Liver (tissue), 9 donors: Measurements from ENCODE around the gene SNX17. TPM values are rescaled to one million over a fixed set of nuclear protein-coding genes. Genes with fewer than 3 reads are reported as not detected.
A peak's percentile ranks its signal among the peaks of the same experiment; 100 is the strongest.

Source experiments
- DNase-seq: peaks from one replicate; pipeline ENCODE4 v3.0.0-alpha.2; 2017; ENCODE audit warnings: low spot score
- H3K27ac ChIP-seq, 2 donors: one replicate each; pipeline ENCODE4 v1.7.0; 2013; ENCODE audit warnings: inconsistent platforms in 2 of 2, low read length in 2 of 2, control low read depth in 1 of 2, low read depth in 1 of 2, mild to moderate bottlenecking in 1 of 2
- H3K27me3 ChIP-seq, 4 donors: one replicate each; pipeline versions ENCODE4 v1.6.1 to v1.7.0; 2013; ENCODE audit warnings: low read length in 3 of 4, inconsistent platforms in 1 of 4, mild to moderate bottlenecking in 1 of 4, moderate library complexity in 1 of 4; ENCODE audit not compliant: control insufficient read depth in 4 of 4, insufficient read depth in 4 of 4
- H3K36me3 ChIP-seq, 4 donors: one replicate each; pipeline versions ENCODE4 v1.6.1 to v1.7.0; 2013; ENCODE audit warnings: low read length in 3 of 4, mild to moderate bottlenecking in 3 of 4, low read depth in 1 of 4, moderate library complexity in 1 of 4; ENCODE audit not compliant: control insufficient read depth in 4 of 4, insufficient read depth in 3 of 4
- H3K4me1 ChIP-seq, 4 donors: one replicate each; pipeline versions ENCODE4 v1.6.1 to v1.7.0; 2013; ENCODE audit warnings: low read length in 3 of 4, mild to moderate bottlenecking in 3 of 4, moderate library complexity in 1 of 4; ENCODE audit not compliant: control insufficient read depth in 4 of 4, insufficient read depth in 4 of 4
- H3K4me3 ChIP-seq, 3 donors: one replicate each; pipeline versions ENCODE4 v1.6.1 to v1.7.0; 2013; ENCODE audit warnings: low read length in 3 of 3, control low read depth in 1 of 3, low read depth in 1 of 3, mild to moderate bottlenecking in 1 of 3
- H3K9ac ChIP-seq, 2 donors: one replicate each; pipeline ENCODE4 v1.7.0; 2013; ENCODE audit warnings: low read length in 2 of 2, mild to moderate bottlenecking in 2 of 2, moderate library complexity in 2 of 2, control low read depth in 1 of 2, low read depth in 1 of 2
- H3K9me3 ChIP-seq, 4 donors: one replicate each; pipeline versions ENCODE4 v1.6.1 to v1.7.0; 2013; ENCODE audit warnings: low read length in 3 of 4; ENCODE audit not compliant: control insufficient read depth in 4 of 4
- CTCF ChIP-seq: fragments of 150-350 bp; IDR thresholded peaks from 2 replicates; pipeline ENCODE4 v1.5.1; 2017; ENCODE audit warnings: improper control_type of control experiment, low read depth, low read length; ENCODE audit not compliant: missing input control
- EGR1 ChIP-seq, 2 donors: IDR thresholded peaks; 2 replicates each; pipeline ENCODE4 v1.6.1; 2016 to 2018; ENCODE audit warnings: antibody characterized with exemption in 2 of 2, low read depth in 2 of 2
- FOXA1 ChIP-seq: IDR thresholded peaks from 2 replicates; pipeline ENCODE4 v1.6.1; 2016; ENCODE audit warnings: antibody characterized with exemption
- FOXA2 ChIP-seq: IDR thresholded peaks from 2 replicates; pipeline ENCODE4 v1.6.1; 2016; ENCODE audit warnings: antibody characterized with exemption
- GABPA ChIP-seq, 2 donors: IDR thresholded peaks in 1 of 2; conservative IDR thresholded peaks in 1 of 2; 2 replicates each; pipeline ENCODE4 v1.6.1; 2016; ENCODE audit warnings: antibody characterized with exemption in 2 of 2, mild to moderate bottlenecking in 1 of 2, moderate library complexity in 1 of 2
- HNF4A ChIP-seq, 2 donors: conservative IDR thresholded peaks; 2 replicates each; pipeline ENCODE4 v1.6.1; 2016; ENCODE audit warnings: antibody characterized with exemption in 2 of 2, mild to moderate bottlenecking in 2 of 2
- JUND ChIP-seq, 2 donors: IDR thresholded peaks; 2 replicates each; pipeline ENCODE4 v1.6.1; 2016; ENCODE audit warnings: antibody characterized with exemption in 2 of 2
- MAX ChIP-seq: IDR thresholded peaks from 2 replicates; pipeline ENCODE4 v1.6.1; 2016; ENCODE audit warnings: antibody characterized with exemption
- RAD21 ChIP-seq, 2 donors: IDR thresholded peaks; 2 replicates each; pipeline ENCODE4 v1.6.1; 2016; ENCODE audit warnings: antibody characterized with exemption in 2 of 2, mild to moderate bottlenecking in 2 of 2
- REST ChIP-seq: IDR thresholded peaks from 2 replicates; pipeline ENCODE4 v1.6.1; 2016; ENCODE audit warnings: antibody characterized with exemption, mild to moderate bottlenecking
- SP1 ChIP-seq: IDR thresholded peaks from 2 replicates; pipeline ENCODE4 v1.6.1; 2018; ENCODE audit warnings: antibody characterized with exemption, mild to moderate bottlenecking
- TAF1 ChIP-seq: conservative IDR thresholded peaks from 2 replicates; pipeline ENCODE4 v1.6.1; 2016; ENCODE audit warnings: antibody characterized with exemption, mild to moderate bottlenecking
- YY1 ChIP-seq: IDR thresholded peaks from 2 replicates; pipeline ENCODE4 v1.6.1; 2016; ENCODE audit warnings: antibody characterized with exemption, mild to moderate bottlenecking
- ZBTB33 ChIP-seq: IDR thresholded peaks from 2 replicates; pipeline ENCODE4 v1.6.1; 2016; ENCODE audit warnings: antibody characterized with exemption
- WGBS: extraction: QIAGEN DNeasy Blood & Tissue Kit; methylation state at CpG from one replicate; pipeline ENCODE4 v1.1.7; 2013; 5-methylcytosine and 5-hydroxymethylcytosine counted together
- polyA plus RNA-seq, 2 donors: library from polyadenylated mRNA; stranded (reverse) in 1 of 2; unstranded in 1 of 2; fragments of 200-250 nt in 1 of 2; fragments of >200 nt in 1 of 2; fragmentation: Nextera tagmentation in 1 of 2; extraction: Ambion mirVana in 1 of 2; gene quantifications; one replicate each; pipeline versions ENCODE4 v1.2.1 to v1.2.3, GENCODE V29; 2013 to 2015
- total RNA-seq, 2 donors: library from RNA; depleted of rRNA; stranded (reverse); fragments of >200 nt; gene quantifications; one replicate each; pipeline ENCODE4 v1.2.3, GENCODE V29; 2014
- donor health status: healthy.
- donor health status: healthy.
- donor health status: healthy.
- donor health status: healthy.
- donor health status: healthy.

Gene SNX17
- total and polyA plus RNA-seq, 4 donors: 53.7 to 65.3 (median 59.1) TPM

GRCh38 chr2:27322301-27322765 is 48.1 kb upstream of the SNX17 start:
- peaks cover 3 to 15% (median 13%) of the 10 kb centered on the region in 4 donors for H3K36me3 ChIP-seq
- no peak for DNase-seq
- peak overlapping the region; percentile 79 to 94 (median 84) for H3K4me3 ChIP-seq
- no peaks in the 10 kb centered on the region for H3K9me3 ChIP-seq
- H3K27me3 ChIP-seq: no peaks in the 10 kb centered on the region
- H3K4me1 ChIP-seq: peaks cover 5 to 22% (median 15%) of the 10 kb centered on the region in 4 donors
- TF ChIP-seq SP1 (no peak), FOXA1 (no peak), RAD21 (IDR thresholded peaks at IDR 0.05) (no peak), GABPA (IDR thresholded peaks at IDR 0.05 in 1 of 2, conservative IDR thresholded peaks at IDR 0.05 in 1 of 2) (no peak), CTCF (no peak)
- H3K9ac ChIP-seq: peak overlapping the region; percentile 89 to 98
- 9% methylated on average over 10 of the region's 10 CpGs for WGBS
- peak overlapping the region; percentile 94 to 95 for H3K27ac ChIP-seq

GRCh38 chr2:27322766-27323595 is 47.4 kb upstream of the SNX17 start, which contains the start of gene MPV17:
MPV17 (minus strand) TSS chr2:27323097; CDS start chr2:27322517, 580 bp downstream.
- under 1% methylated on average over 39 of the region's 39 CpGs for WGBS
- Histone ChIP-seq H3K9me3 (no peaks in the 10 kb centered on the region), H3K4me3 (peak within 1 kb of the TSS; percentile 79 to 94 (median 84)), H3K27ac (peak within 1 kb of the TSS; percentile 94 to 95), H3K27me3 (no peaks in the 10 kb centered on the region), H3K4me1 (peaks cover 5 to 22% (median 15%) of the 10 kb centered on the region in 4 donors), H3K36me3 (peaks cover 6 to 19% (median 16%) of the 10 kb centered on the region in 4 donors), H3K9ac (peak within 1 kb of the TSS; percentile 89 to 98)
- peak; percentile 90 for DNase-seq
- no peak for TF ChIP-seq RAD21 (IDR thresholded peaks at IDR 0.05)
- peak; percentile 37 for TF ChIP-seq ZBTB33
- TF ChIP-seq REST: peak; percentile 59
- TF ChIP-seq JUND (IDR thresholded peaks at IDR 0.05): peak in 1 of 2 donors; percentile 11
- TF ChIP-seq MAX: peak; percentile 31
- TF ChIP-seq SP1: peak; percentile 47
- no peak for TF ChIP-seq TAF1
- no peak for TF ChIP-seq HNF4A (conservative IDR thresholded peaks at IDR 0.05)
- no peak for TF ChIP-seq EGR1 (IDR thresholded peaks at IDR 0.05; ENCODE audit: low read depth in 2 of 2)
- no peak for TF ChIP-seq FOXA2
- peak; percentile 87 for TF ChIP-seq YY1
- TF ChIP-seq GABPA (IDR thresholded peaks at IDR 0.05 in 1 of 2, conservative IDR thresholded peaks at IDR 0.05 in 1 of 2): peak; percentile 73 to 95
